DOHH2 (cell line): Measurements from ENCODE around the gene EPG5.

Experiments
- H3F3A ChIP-seq: fragments of 200-600 bp; sonication (generic), shearing (Covaris generic); 2 replicates; pipeline ENCODE4 v1.6.0; 2016; ENCODE audit warnings: antibody characterized with exemption, mild to moderate bottlenecking; ENCODE audit not compliant: control insufficient read depth, insufficient read depth
- H3K27ac ChIP-seq: fragments of 200-600 bp; sonication (generic); 2 replicates; pipeline ENCODE4 v1.5.1; 2014; ENCODE audit warnings: low read depth, mild to moderate bottlenecking, low read length, moderate library complexity
- H3K27me3 ChIP-seq: fragments of 200-600 bp; sonication (generic); 2 replicates; pipeline ENCODE4 v1.6.1; 2014; ENCODE audit warnings: mild to moderate bottlenecking, low read length, mixed read lengths; ENCODE audit not compliant: control insufficient read depth
- H3K36me3 ChIP-seq: fragments of 200-600 bp; sonication (generic); 2 replicates; pipeline ENCODE4 v1.6.1; 2014; ENCODE audit warnings: mild to moderate bottlenecking, low read length, moderate library complexity, mixed read lengths; ENCODE audit not compliant: control insufficient read depth
- H3K4me1 ChIP-seq: fragments of 200-600 bp; sonication (generic); 2 replicates; pipeline ENCODE4 v1.6.1; 2014; ENCODE audit warnings: mild to moderate bottlenecking, low read length, mixed read lengths; ENCODE audit not compliant: control insufficient read depth
- H3K4me2 ChIP-seq: fragments of 200-600 bp; sonication (generic); 2 replicates; pipeline ENCODE4 v1.6.0; 2014; ENCODE audit warnings: mild to moderate bottlenecking, low read length, moderate library complexity
- H3K4me3 ChIP-seq: fragments of 200-600 bp; sonication (generic); 2 replicates; pipeline ENCODE4 v1.5.1; 2014; ENCODE audit warnings: mild to moderate bottlenecking, low read length, mixed read lengths
- H3K79me2 ChIP-seq: fragments of 200-600 bp; sonication (generic); 2 replicates; pipeline ENCODE4 v1.6.1; 2014; ENCODE audit warnings: mild to moderate bottlenecking, low read length, mixed read lengths; ENCODE audit not compliant: control insufficient read depth
- H3K9me2 ChIP-seq: fragments of 200-600 bp; sonication (generic); replicated peaks from 2 replicates; pipeline ENCODE4 v1.6.1; 2014; ENCODE audit warnings: mild to moderate bottlenecking, low read length, mixed read lengths; ENCODE audit not compliant: control insufficient read depth
- H3K9me3 ChIP-seq: fragments of 200-600 bp; sonication (generic); 2 replicates; pipeline ENCODE4 v1.6.1; 2014; ENCODE audit warnings: antibody characterized with exemption, low read length, mixed read lengths; ENCODE audit not compliant: control insufficient read depth, insufficient read depth
- H4K20me1 ChIP-seq: fragments of 200-600 bp; sonication (generic); 2 replicates; pipeline ENCODE4 v1.6.0; 2014; ENCODE audit warnings: low read depth, mild to moderate bottlenecking, antibody characterized with exemption, low read length, moderate library complexity; ENCODE audit not compliant: control insufficient read depth, insufficient read depth
- CTCF ChIP-seq: fragments of 200-600 bp; sonication (generic); IDR thresholded peaks from one replicate; pipeline ENCODE4 v1.5.1; 2014; ENCODE audit warnings: antibody characterized with exemption, mild to moderate bottlenecking, low read depth, low read length; ENCODE audit not compliant: poor library complexity, severe bottlenecking
- EZH2phosphoT487 ChIP-seq: fragments of 200-600 bp; sonication (generic); IDR thresholded peaks from 2 replicates; pipeline ENCODE4 v1.6.1; 2017; ENCODE audit warnings: borderline replicate concordance, mild to moderate bottlenecking, antibody characterized with exemption, low read length, moderate library complexity, mixed read lengths

The EPG5 gene

DNA sequence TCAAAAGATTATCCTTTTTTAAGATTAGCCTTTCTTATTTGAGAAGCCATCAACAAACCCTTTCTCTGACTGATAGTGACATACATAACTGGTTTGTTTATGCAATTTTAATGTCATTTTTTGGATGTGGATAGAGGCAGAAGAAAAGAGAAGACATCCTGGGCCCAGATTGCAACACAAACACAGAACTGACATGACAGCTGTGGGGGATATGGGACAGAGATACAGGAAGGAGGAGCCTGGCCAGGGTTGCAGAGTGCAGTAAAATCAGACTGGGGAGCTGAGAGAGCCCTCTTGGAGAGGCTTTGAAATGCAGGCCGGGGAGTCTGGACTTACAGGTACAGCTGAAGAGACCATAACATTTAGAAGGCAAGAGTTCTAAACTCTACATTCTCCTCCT lies 76.5 kb downstream of the EPG5 start:
- H3K27me3 ChIP-seq: no peaks in the 10 kb centered on the region
- no peak overlapping the region for H3K4me2 ChIP-seq
- H3K4me1 ChIP-seq: no peaks in the 10 kb centered on the region
- no peak overlapping the region for H3K4me3 ChIP-seq
- no peak for TF ChIP-seq CTCF
- TF ChIP-seq EZH2phosphoT487: no peak
- no peaks in the 10 kb centered on the region for H3K79me2 ChIP-seq
- H3K9me3 ChIP-seq: no peaks in the 10 kb centered on the region
- no peaks in the 10 kb centered on the region for H4K20me1 ChIP-seq
- peaks cover 4% of the 10 kb centered on the region; the same call in 1 of the 2 replicates for H3K36me3 ChIP-seq
- H3K9me2 ChIP-seq: no peaks in the 10 kb centered on the region
- H3K27ac ChIP-seq: no peak overlapping the region
- H3F3A ChIP-seq: no peaks in the 10 kb centered on the region

DNA sequence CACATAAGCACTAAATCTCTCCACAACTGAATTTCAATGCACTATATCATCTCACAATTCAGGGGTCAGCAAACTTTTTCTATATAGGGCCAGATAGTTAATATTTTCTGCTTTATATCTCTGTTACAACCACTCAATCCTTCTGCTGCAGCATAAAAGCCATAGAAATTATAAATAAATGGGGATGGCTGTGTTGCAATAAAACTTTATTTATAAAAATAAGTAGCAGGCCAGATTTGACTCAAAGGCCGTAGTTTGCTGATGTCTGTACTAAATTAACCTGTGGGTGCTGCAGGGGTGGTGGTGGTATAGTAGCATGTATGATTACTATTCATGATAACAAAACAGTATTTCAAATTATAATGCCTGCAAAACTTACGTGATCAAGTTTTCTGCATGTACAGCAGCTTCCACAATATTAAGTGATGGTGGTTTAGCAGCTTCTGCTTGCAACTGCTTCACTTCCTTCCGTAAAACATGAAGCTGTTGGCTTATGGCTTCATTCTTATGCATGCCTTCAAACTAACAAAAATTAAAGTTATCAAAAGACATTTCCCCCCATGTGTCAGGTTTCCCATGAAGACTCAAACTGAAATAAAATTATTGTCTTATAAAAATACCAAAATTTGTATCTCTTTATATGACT lies 77.6 kb downstream of the EPG5 start:
- TF ChIP-seq CTCF (no peak), EZH2phosphoT487 (no peak)
- peaks cover 5% of the 10 kb centered on the region for H3K36me3 ChIP-seq

DNA sequence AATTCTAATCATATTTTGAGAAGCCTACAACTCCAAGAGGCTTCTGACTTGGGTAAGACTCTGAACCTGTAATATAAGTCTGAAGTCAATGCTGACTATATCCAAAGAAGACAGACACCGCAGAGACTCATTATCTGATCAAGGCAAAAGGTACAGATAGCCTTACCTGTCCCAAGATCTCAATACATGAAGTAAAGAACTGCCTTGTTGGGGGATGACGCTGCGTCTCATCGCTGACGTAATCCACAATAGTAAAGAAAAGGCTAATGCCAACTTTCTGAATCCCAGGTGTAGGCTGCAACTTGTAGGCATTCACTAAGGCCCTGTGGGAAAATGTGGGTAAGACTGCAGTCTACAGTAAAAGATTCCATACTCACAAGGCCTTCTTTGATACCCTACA lies 79.5 kb downstream of the EPG5 start:
- TF ChIP-seq CTCF (no peak), EZH2phosphoT487 (no peak)
- H3K9me2 ChIP-seq: no peaks in the 10 kb centered on the region
- H3K9me3 ChIP-seq: no peaks in the 10 kb centered on the region
- H3K36me3 ChIP-seq: peaks cover 11% of the 10 kb centered on the region
- no peaks in the 10 kb centered on the region for H3F3A ChIP-seq
- no peak overlapping the region for H3K4me2 ChIP-seq
- H3K4me3 ChIP-seq: no peak overlapping the region
- H3K27ac ChIP-seq: no peak overlapping the region
- H3K4me1 ChIP-seq: no peaks in the 10 kb centered on the region
- no peaks in the 10 kb centered on the region for H4K20me1 ChIP-seq
- no peaks in the 10 kb centered on the region for H3K27me3 ChIP-seq
- H3K79me2 ChIP-seq: no peaks in the 10 kb centered on the region

More for the DNA sequence above, 77.6 kb downstream of the EPG5 start:
- Histone ChIP-seq H3K27me3 (no peaks in the 10 kb centered on the region), H3K4me1 (no peaks in the 10 kb centered on the region), H3K4me2 (no peak overlapping the region), H3K9me2 (no peaks in the 10 kb centered on the region), H3K27ac (no peak overlapping the region), H3F3A (no peaks in the 10 kb centered on the region), H4K20me1 (no peaks in the 10 kb centered on the region), H3K9me3 (no peaks in the 10 kb centered on the region), H3K4me3 (no peak overlapping the region), H3K79me2 (no peaks in the 10 kb centered on the region)
